Tibial nerve (tissue), 4 donors: ENCODE measurements around the gene METTL8. TPM values are rescaled to one million over a fixed set of nuclear protein-coding genes. Genes with fewer than 3 reads are reported as not detected.
"Not testable (repeated sequence)": the region's sequence is repeated elsewhere in the genome, so short reads cannot be mapped to it uniquely, and the experiment has no call there.

ENCODE experiments used
- DNase-seq, 2 donors: peaks; one replicate each; pipeline ENCODE4 v3.0.0-alpha.2; 2019; ENCODE audit warnings: low spot score in 2 of 2
- H3K27ac ChIP-seq, 4 donors: fragments of 200-600 bp; sonication (generic) in 3 of 4; one replicate each; pipeline ENCODE4 v1.5.1; 2017 to 2019; ENCODE audit warnings: mild to moderate bottlenecking in 1 of 4
- H3K27me3 ChIP-seq, 2 donors: fragments of 200-600 bp; sonication (generic) in 1 of 2; one replicate each; pipeline versions ENCODE4 v1.5.1 to v1.6.0; 2017 to 2019
- H3K36me3 ChIP-seq, 3 donors: fragments of 200-600 bp; sonication (generic); one replicate each; pipeline ENCODE4 v1.5.1; 2018 to 2019
- H3K4me1 ChIP-seq, 4 donors: fragments of 200-600 bp; sonication (generic) in 3 of 4; one replicate each; pipeline ENCODE4 v1.5.1; 2017 to 2019
- H3K4me3 ChIP-seq, 4 donors: fragments of 200-600 bp; sonication (generic) in 3 of 4; one replicate each; pipeline ENCODE4 v1.5.1; 2017 to 2019; ENCODE audit warnings: mild to moderate bottlenecking in 1 of 4, moderate library complexity in 1 of 4
- H3K9me3 ChIP-seq, 4 donors: fragments of 200-600 bp; sonication (generic) in 3 of 4; one replicate each; pipeline ENCODE4 v1.5.1; 2017 to 2019
- EP300 ChIP-seq, 2 donors: sonication (generic); formaldehyde crosslinking; IDR thresholded peaks; one replicate each; pipeline ENCODE4 v1.6.1; 2017; ENCODE audit warnings: antibody characterized with exemption in 2 of 2, mild to moderate bottlenecking in 1 of 2
- POLR2A ChIP-seq, 2 donors: fragments of 450-650 bp; IDR thresholded peaks; one replicate each; pipeline ENCODE4 v1.6.1; 2017; ENCODE audit warnings: antibody characterized with exemption in 2 of 2, mild to moderate bottlenecking in 2 of 2, moderate library complexity in 2 of 2
- WGBS, 2 donors: methylation state at CpG; one replicate each; pipeline ENCODE4 v1.1.5; 2018; 5-methylcytosine and 5-hydroxymethylcytosine counted together
- total RNA-seq, 4 donors: library from RNA; depleted of rRNA; stranded (reverse); fragments of >200 nt; gene quantifications; one replicate each; pipeline ENCODE4 v1.1.0, GENCODE V29; 2016
- TF ChIP-seq, protein P1 (sequence below), 5 experiments: fragments of 200-600 bp in 3 of 5; fragments of 450-650 bp in 2 of 5; sonication (generic) in 3 of 5; IDR thresholded peaks; one replicate each; pipeline ENCODE4 v1.5.1; 2016 to 2019; ENCODE audit warnings: antibody characterized with exemption in 5 of 5, mild to moderate bottlenecking in 3 of 5, moderate library complexity in 2 of 5

The METTL8 gene
- total RNA-seq, 4 donors from 2014 or later: 13.5 to 27.9 (median 20.7) TPM

DNA sequence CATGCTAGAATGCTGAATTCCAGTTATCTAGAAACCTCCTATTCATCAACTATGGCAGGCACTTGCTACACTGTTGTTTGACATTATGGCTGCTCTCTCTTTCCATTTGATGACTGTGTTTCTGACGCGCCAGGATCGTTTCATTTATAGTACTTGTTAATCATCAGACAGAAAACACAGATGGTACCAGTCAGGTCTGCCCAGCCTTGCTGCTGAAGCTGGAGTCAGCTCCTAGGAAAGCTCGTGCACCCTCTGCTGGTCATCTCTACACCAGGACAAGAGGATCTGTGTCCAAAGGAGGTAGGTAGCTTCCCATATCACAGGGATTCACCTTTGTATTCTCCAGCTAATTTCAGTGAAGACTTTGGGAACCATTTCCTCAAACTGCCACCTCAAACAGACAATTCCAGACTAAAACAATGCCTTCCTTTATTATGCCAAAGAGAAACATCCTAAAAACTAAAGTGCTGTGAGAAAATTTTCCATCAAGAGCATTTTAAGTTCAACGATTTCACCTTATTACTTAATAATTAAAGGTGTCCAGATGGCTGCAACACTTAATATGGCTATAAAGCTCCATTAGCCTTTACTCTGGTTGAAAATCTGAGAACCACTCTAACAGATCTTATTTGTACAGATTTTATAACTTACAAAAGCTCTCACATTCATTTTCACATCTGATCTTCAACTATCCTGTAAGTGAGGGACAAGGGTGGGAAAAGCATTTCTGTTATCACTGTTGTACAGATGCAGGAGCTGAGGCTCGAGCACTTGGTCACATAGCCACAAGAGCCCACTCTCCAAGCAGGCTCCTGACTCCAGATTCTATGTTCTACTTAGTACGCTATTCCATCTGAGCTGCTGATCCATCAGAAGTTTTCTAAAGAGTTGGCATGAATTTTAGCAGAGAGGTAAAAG, 17.5 kb downstream of the METTL8 start:
- Histone ChIP-seq H3K27ac (no peak overlapping the region), H3K36me3 (no peaks in the 10 kb centered on the region), H3K27me3 (no peaks in the 10 kb centered on the region), H3K4me1 (peaks cover 0 to 4% (median 0%) of the 10 kb centered on the region in 4 donors), H3K4me3 (no peak overlapping the region), H3K9me3 (no peaks in the 10 kb centered on the region)
- 32 to 34% methylated on average over 7 of the region's 7 CpGs for WGBS, 2 donors
- DNase-seq: peak; percentile 75 to 91
- TF ChIP-seq, protein P1, sequence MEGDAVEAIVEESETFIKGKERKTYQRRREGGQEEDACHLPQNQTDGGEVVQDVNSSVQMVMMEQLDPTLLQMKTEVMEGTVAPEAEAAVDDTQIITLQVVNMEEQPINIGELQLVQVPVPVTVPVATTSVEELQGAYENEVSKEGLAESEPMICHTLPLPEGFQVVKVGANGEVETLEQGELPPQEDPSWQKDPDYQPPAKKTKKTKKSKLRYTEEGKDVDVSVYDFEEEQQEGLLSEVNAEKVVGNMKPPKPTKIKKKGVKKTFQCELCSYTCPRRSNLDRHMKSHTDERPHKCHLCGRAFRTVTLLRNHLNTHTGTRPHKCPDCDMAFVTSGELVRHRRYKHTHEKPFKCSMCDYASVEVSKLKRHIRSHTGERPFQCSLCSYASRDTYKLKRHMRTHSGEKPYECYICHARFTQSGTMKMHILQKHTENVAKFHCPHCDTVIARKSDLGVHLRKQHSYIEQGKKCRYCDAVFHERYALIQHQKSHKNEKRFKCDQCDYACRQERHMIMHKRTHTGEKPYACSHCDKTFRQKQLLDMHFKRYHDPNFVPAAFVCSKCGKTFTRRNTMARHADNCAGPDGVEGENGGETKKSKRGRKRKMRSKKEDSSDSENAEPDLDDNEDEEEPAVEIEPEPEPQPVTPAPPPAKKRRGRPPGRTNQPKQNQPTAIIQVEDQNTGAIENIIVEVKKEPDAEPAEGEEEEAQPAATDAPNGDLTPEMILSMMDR (IDR thresholded peaks at IDR 0.05): peak; percentile 60 to 78 (median 75)
- TF ChIP-seq POLR2A (IDR thresholded peaks at IDR 0.05) (no peak), EP300 (IDR thresholded peaks at IDR 0.05) (peak in 1 of 2 donors; percentile 25)

DNA sequence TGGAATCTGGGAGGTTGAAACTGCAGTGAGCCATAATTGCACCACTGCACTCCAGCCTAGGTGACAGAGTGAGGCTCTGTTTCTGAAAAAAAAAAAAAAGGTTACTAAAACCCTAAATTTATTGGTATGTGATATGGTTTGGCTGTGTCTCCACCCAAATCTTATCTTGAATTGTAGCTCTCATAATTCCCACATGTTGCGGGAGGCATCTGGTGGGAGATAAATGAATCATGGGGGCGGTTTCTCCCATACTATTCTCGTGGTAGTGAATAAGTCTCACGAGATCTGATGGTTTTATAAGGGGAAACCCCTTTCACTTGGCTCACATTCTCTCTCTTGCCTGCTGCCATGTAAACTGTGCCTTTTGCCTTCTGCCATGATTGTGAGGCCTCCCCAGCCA, 19.1 kb downstream of the METTL8 start:
- H3K27ac ChIP-seq, H3K4me1 ChIP-seq, H3K36me3 ChIP-seq, H3K4me3 ChIP-seq, DNase-seq, H3K9me3 ChIP-seq, H3K27me3 ChIP-seq: not testable (repeated sequence)
- 84 to 86% methylated on average over 4 of the region's 4 CpGs for WGBS, 2 donors

DNA sequence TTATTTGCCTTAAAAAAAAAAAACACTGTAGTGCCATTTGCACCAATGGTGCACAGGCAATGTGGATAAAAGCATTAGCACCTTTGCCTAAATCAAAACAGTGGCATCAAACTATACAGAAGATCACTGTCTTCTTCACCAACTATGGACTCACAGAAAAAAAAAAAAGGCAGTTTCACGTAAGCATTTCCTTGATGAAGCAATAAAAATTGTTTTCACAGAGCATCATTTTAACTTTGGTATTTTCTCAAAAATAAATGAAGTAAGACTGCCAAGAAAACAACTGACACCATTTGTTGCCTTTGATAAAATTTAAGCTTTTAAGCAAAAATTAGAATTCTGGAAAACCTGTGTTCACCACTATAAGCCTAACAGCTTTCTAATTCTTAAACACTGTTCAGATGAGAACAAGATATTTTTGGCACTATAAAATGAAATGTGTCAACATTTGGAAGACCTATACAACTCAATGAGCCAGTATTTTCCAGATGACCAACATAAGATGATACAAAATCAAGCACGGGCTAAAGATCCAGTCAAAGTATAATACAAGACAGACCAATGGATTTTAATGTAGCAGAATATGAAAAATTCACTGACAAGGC, 21.1 kb downstream of the METTL8 start:
- 64 to 70% methylated on average over 2 of the region's 2 CpGs for WGBS, 2 donors
- H3K27ac ChIP-seq: no peak overlapping the region
- no peaks in the 10 kb centered on the region for H3K9me3 ChIP-seq
- no peaks in the 10 kb centered on the region for H3K27me3 ChIP-seq
- H3K36me3 ChIP-seq: no peaks in the 10 kb centered on the region
- no peak for DNase-seq
- peaks cover 0 to 7% (median 2%) of the 10 kb centered on the region in 4 donors for H3K4me1 ChIP-seq
- no peak for TF ChIP-seq EP300 (IDR thresholded peaks at IDR 0.05)
- no peak for TF ChIP-seq POLR2A (IDR thresholded peaks at IDR 0.05)
- TF ChIP-seq, protein P1 (IDR thresholded peaks at IDR 0.05): no peak
- H3K4me3 ChIP-seq: no peak overlapping the region

DNA sequence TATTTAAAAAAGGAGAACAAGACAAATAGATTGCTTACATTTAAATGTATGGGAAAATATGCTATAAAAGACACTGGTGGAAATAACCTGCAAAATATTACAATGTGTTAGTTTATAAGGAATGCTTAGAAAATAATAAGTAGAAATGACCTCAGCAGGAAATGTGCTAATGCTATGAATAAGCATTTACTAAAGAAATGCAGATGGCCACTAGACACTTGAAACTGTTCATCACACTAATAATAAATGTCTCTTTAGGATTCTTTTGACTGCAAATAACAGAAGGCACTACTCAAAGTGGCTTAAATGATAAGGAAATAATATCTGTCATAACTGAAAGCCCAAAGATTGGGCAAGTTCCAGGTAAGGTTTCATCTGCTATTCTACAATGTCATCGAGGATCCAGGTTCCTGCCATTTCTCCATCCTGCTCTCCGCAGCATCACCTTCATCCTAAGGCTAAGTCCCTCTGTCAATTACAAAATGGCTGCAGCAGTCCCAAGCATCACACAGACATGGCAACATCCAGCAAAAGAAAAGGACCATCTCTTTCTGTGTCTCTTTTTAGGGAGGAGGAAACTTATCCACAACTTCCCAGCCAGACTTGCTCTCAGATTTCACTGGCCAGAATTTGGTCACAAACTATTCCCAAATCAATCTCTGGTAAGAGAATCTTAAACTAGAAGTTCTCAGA, 21.9 kb downstream of the METTL8 start:
- peaks cover 0 to 7% (median 2%) of the 10 kb centered on the region in 4 donors for H3K4me1 ChIP-seq
- H3K27ac ChIP-seq: no peak overlapping the region
- no peak overlapping the region for H3K4me3 ChIP-seq
- no peaks in the 10 kb centered on the region for H3K9me3 ChIP-seq
- no peaks in the 10 kb centered on the region for H3K36me3 ChIP-seq
- WGBS, 2 donors: 95 to 98% methylated on average over 2 of the region's 2 CpGs
- TF ChIP-seq EP300 (IDR thresholded peaks at IDR 0.05) (no peak), POLR2A (IDR thresholded peaks at IDR 0.05) (no peak)
- TF ChIP-seq, protein P1 (IDR thresholded peaks at IDR 0.05): no peak
- DNase-seq: no peak
- H3K27me3 ChIP-seq: no peaks in the 10 kb centered on the region

DNA sequence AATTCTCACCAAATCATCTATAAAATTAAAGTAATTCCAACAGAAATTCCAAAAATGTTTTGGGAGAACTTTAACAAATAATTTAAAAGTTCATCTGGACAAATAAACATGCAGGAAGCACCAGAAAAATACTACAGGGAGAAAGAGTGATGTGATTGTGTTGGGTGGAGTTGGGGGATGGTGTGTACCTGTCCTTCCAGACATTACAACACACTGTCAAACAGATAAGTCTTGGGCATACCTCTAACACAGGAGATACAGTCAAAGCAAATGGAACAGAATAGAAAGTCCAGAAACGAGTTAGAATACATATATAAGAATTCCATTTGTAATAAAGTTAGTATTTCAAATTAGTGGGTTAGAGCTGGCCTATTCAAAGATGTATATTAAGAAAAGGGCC, 22.6 kb downstream of the METTL8 start:
- Histone ChIP-seq H3K36me3 (no peaks in the 10 kb centered on the region), H3K9me3 (no peaks in the 10 kb centered on the region), H3K27me3 (no peaks in the 10 kb centered on the region), H3K27ac (no peak overlapping the region), H3K4me3 (no peak overlapping the region), H3K4me1 (peaks cover 0 to 7% (median 2%) of the 10 kb centered on the region in 4 donors)
- no peak for DNase-seq
- 73 to 83% methylated on average over 1 of the region's 1 CpG for WGBS, 2 donors
- TF ChIP-seq EP300 (IDR thresholded peaks at IDR 0.05) (no peak), POLR2A (IDR thresholded peaks at IDR 0.05) (no peak)
- TF ChIP-seq, protein P1 (IDR thresholded peaks at IDR 0.05): no peak
